NT2/D1 (cell line): Measurements from ENCODE around the gene GPR39.

Experiments used
- SUZ12 ChIP-seq: IDR thresholded peaks from 2 replicates; pipeline ENCODE4 v1.6.1; 2011; ENCODE audit not compliant: insufficient read length, insufficient read depth; ENCODE audit errors: extremely low read depth
- YY1 ChIP-seq: IDR thresholded peaks from 2 replicates; pipeline ENCODE4 v1.6.1; 2011; ENCODE audit not compliant: insufficient read length, insufficient read depth
- ZNF274 ChIP-seq: IDR thresholded peaks from 2 replicates; pipeline ENCODE4 v1.6.1; 2011; ENCODE audit warnings: mild to moderate bottlenecking, low read depth, low read length

DNA sequence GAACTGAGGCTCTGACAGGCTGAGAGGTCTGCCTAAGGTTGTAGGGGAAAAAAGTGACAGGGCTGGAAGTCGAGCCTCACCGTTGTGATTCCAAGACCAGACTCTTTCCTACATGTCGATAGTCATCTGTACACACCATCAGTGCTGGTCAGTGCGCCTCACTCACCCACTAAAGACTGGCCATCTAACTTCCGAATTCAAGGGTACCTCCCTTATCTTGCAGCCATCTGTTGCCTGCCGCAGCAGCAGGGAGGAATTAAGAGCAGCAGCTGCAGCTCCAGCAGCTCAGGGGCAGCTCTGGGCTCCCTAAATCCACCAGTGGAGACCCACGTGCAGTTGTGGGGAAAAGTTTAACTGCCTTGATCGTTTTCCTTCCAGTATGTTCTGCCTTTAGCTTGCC, 32.6 kb upstream of the GPR39 start:
- no peak for TF ChIP-seq SUZ12
- no peak for TF ChIP-seq YY1
- TF ChIP-seq ZNF274: no peak
